GM06990 (cell line): ENCODE results near the gene WDR27.

Source experiments
- DNase-seq: peaks from one replicate; pipeline ENCODE4 v3.0.0-alpha.2; 2011; ENCODE audit not compliant: insufficient read length; ENCODE audit errors: extremely low read depth
- H3K27me3 ChIP-seq: replicated peaks from 2 replicates; pipeline ENCODE4 v1.6.0; 2011; ENCODE audit warnings: low read length; ENCODE audit not compliant: control insufficient read depth, insufficient read depth
- H3K36me3 ChIP-seq: 2 replicates; pipeline ENCODE4 v1.5.1; 2011; ENCODE audit warnings: low read length; ENCODE audit not compliant: control insufficient read depth, insufficient read depth
- H3K4me3 ChIP-seq: replicated peaks from 2 replicates; pipeline ENCODE4 v1.5.1; 2011; ENCODE audit warnings: low read depth, mild to moderate bottlenecking, control low read depth, low read length
- TF ChIP-seq, protein P1 (sequence below): IDR thresholded peaks from 2 replicates; pipeline ENCODE4 v1.5.1; 2011; ENCODE audit warnings: low read length, control low read depth, mild to moderate bottlenecking, inconsistent platforms; ENCODE audit not compliant: insufficient read depth, poor library complexity, severe bottlenecking

WDR27 gene

DNA sequence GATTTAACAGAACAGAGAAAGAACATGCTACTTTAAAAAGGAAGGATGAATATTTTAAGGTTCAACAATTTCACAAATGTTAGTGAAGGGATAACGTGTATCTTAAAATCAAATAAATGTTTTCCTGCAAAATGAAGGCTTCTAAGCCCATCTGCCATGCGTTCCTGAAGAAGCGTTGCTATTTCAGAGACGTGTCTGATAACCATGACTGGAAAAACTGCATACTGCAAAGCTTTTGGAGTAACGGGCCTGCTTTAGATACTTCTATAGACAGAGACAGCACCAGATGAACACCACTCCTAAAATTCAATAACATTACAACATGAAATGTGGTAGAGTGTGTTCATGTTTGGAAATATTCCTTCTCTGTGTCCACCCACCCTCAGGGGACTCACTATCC is 126.0 kb downstream of the WDR27 start:
- TF ChIP-seq, protein P1, sequence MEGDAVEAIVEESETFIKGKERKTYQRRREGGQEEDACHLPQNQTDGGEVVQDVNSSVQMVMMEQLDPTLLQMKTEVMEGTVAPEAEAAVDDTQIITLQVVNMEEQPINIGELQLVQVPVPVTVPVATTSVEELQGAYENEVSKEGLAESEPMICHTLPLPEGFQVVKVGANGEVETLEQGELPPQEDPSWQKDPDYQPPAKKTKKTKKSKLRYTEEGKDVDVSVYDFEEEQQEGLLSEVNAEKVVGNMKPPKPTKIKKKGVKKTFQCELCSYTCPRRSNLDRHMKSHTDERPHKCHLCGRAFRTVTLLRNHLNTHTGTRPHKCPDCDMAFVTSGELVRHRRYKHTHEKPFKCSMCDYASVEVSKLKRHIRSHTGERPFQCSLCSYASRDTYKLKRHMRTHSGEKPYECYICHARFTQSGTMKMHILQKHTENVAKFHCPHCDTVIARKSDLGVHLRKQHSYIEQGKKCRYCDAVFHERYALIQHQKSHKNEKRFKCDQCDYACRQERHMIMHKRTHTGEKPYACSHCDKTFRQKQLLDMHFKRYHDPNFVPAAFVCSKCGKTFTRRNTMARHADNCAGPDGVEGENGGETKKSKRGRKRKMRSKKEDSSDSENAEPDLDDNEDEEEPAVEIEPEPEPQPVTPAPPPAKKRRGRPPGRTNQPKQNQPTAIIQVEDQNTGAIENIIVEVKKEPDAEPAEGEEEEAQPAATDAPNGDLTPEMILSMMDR = no peak
- Histone ChIP-seq H3K36me3 (no peaks in the 10 kb centered on the region), H3K27me3 (no peaks in the 10 kb centered on the region), H3K4me3 (no peak overlapping the region)
- no peak for DNase-seq

DNA sequence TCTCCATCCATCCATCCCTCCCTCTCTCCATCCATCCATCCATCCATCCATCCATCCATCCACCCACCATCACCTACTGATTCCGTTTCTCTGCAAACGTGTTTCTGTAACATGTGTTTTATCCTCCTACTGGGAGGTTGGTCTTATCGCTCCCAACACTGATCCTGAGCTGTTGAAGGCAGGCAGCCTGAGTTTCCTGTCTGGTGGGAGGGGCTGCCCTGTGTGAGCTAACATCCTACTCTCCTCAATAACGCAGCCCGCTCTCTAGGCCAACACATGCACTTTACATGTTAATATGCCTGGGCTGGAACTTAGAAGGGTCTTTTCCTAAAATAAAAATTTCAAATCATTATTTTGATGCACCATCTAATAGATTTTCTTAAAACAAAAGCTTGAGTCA is 126.5 kb downstream of the WDR27 start:
- no peak for DNase-seq
- TF ChIP-seq, protein P1 = no peak
- Histone ChIP-seq H3K4me3 (no peak overlapping the region), H3K27me3 (no peaks in the 10 kb centered on the region), H3K36me3 (no peaks in the 10 kb centered on the region)

DNA sequence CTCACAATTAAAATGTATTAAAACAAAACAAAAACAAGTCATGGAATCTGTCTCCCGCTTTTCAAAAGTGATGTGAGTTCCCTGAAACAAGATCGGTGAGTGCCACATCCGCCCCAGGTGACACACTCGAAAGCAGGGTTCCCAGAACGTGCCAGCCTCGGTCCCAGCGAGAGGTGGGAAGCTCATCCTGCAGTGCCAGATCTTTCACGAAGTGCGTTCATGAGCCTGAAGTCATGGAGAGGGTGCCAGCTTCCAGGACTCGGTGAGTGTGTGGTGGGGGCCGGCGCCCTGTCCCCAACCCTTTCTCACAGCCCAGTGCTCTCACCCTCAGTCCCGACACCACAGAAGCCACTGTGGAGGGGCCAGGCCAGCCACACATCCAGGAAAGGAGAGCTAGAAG is 127.4 kb downstream of the WDR27 start:
- H3K4me3 ChIP-seq = no peak overlapping the region
- TF ChIP-seq, protein P1 = no peak
- no peaks in the 10 kb centered on the region for H3K27me3 ChIP-seq
- no peak for DNase-seq
- no peaks in the 10 kb centered on the region for H3K36me3 ChIP-seq

DNA sequence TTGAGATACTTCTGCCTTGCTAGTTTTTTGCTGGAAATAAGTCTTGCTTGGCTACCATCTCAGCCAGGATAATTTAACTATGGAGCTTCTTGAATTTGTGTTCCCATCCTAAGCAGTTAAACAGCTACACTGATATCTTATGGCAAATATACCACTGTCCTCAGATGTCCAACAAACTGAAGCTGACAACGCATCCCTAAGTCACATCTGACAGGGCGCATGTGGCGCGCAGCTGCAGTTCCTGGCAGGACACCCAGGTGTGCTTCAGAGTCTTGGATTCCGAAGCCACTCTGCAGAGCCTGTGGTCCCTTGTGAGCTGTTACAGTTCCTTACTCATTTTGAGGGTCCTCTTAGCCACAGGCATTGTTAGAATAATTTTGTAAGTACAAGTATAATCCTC is 127.9 kb downstream of the WDR27 start:
- H3K27me3 ChIP-seq = no peaks in the 10 kb centered on the region
- no peak for DNase-seq
- H3K4me3 ChIP-seq = no peak overlapping the region
- TF ChIP-seq, protein P1 = no peak
- no peaks in the 10 kb centered on the region for H3K36me3 ChIP-seq

DNA sequence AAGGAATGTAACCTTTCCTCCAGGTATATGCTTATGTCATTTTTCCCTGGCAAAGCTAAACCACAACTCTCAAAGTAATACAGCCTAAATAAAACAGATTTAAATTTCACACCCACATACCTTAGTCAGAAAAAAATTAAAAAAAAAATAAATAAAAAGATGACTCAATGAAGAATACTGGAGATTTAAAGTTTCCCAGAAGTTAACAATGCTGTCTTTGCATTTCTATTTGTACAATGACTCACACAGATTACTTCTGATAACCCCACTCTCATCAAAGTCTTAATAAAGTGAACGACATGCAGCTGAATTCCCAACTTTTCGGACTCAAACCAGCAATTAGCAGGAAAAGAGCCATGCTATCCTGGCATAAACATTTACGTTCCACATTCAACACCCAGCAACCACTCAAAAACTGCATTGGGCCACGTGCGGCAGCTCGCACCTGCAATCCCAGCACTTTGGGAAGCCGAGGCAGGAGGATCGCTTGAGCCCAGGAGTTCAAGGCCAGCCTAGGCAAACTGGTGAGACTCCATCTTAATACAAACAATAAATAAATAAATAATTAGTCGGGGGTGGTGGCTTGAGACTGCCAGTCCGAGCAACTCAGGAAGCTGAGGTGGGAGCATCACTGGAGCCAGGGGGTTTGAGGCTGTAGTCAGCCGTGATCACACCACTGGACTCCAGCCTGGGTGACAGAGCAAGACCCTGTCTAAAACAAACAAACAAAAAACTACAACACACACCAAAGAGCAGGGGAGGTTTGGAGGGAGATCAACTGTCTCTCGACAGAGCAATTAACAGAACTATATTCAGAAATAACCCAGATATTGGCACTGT is 130.5 kb downstream of the WDR27 start:
- Histone ChIP-seq H3K27me3 (no peaks in the 10 kb centered on the region), H3K4me3 (no peak overlapping the region), H3K36me3 (no peaks in the 10 kb centered on the region)
- TF ChIP-seq, protein P1 = no peak
- DNase-seq = no peak
